PC-3 (cell line): ENCODE measurements around the gene ESF1. TPM values are rescaled to one million over a fixed set of nuclear protein-coding genes. Genes with fewer than 3 reads are reported as not detected.

Source experiments
- ATAC-seq: fragments of 200-7000 bp; cut with Tn5 transposase; 2 replicates; pipeline ENCODE4 v1.9.1; 2020; ENCODE audit warnings: mild to moderate bottlenecking, moderate library complexity
- BruUV-seq: library from RNA; stranded (reverse); fragments of 400-500 nt; replicated peaks from 2 replicates; lab custom pipeline; 2021; lab: Mats Ljungman, UMichigan
- CTCF ChIA-PET: fragments of 300-600 bp; sonication (Branson Sonifier 250); formaldehyde crosslinking; loops from one replicate; lab custom pipeline; 2022; ENCODE audit warnings: antibody characterized with exemption; lab: Charles Lee
- POLR2A ChIA-PET: fragments of 300-600 bp; sonication (Branson Sonifier 250); formaldehyde crosslinking; loops from one replicate; lab custom pipeline; 2022; ENCODE audit warnings: antibody characterized with exemption; ENCODE audit not compliant: unreplicated experiment; lab: Charles Lee
- DNase-seq: peaks from one replicate; pipeline ENCODE4 v3.0.0-alpha.2; 2015
- H2AFZ ChIP-seq: fragments of 300-600 bp; sonication (generic); 2 replicates; pipeline ENCODE4 v1.6.0; 2016; ENCODE audit warnings: antibody characterized with exemption, low read length
- H3F3A ChIP-seq: fragments of 300-600 bp; sonication (generic); one replicate; pipeline ENCODE4 v1.6.0; 2017; ENCODE audit warnings: antibody characterized with exemption, low read length, control low read depth, mild to moderate bottlenecking; ENCODE audit not compliant: unreplicated experiment
- H3K27ac ChIP-seq: fragments of 300-600 bp; sonication (generic); 2 replicates; pipeline ENCODE4 v1.5.1; 2016; ENCODE audit warnings: mild to moderate bottlenecking, low read length
- H3K27me3 ChIP-seq: fragments of 300-600 bp; sonication (generic); 2 replicates; pipeline ENCODE4 v1.6.1; 2016; ENCODE audit warnings: low read length, mixed read lengths
- H3K36me3 ChIP-seq: fragments of 300-600 bp; sonication (generic); 2 replicates; pipeline ENCODE4 v1.6.1; 2016; ENCODE audit warnings: low read depth, mixed run types, low read length, mixed read lengths
- H3K4me1 ChIP-seq: fragments of 300-600 bp; sonication (generic); 2 replicates; pipeline ENCODE4 v1.5.1; 2016; ENCODE audit warnings: low read length; ENCODE audit not compliant: insufficient read depth
- H3K4me2 ChIP-seq: fragments of 300-600 bp; sonication (generic); 2 replicates; pipeline ENCODE4 v1.6.0; 2016; ENCODE audit warnings: low read length
- H3K4me3 ChIP-seq: fragments of 300-600 bp; sonication (generic); 2 replicates; pipeline ENCODE4 v1.5.1; 2016; ENCODE audit warnings: mild to moderate bottlenecking, low read length, mixed read lengths
- H3K79me2 ChIP-seq: fragments of 300-600 bp; sonication (generic); 2 replicates; pipeline ENCODE4 v1.6.1; 2017; ENCODE audit warnings: low read length, mixed read lengths
- H3K9ac ChIP-seq: fragments of 300-600 bp; sonication (generic); 2 replicates; pipeline ENCODE4 v1.6.0; 2016; ENCODE audit warnings: mild to moderate bottlenecking, low read length
- H3K9me2 ChIP-seq: fragments of 300-600 bp; sonication (generic); replicated peaks from 2 replicates; pipeline ENCODE4 v1.6.1; 2016; ENCODE audit warnings: mixed run types, low read length, mixed read lengths
- H3K9me3 ChIP-seq: fragments of 300-600 bp; sonication (generic); 2 replicates; pipeline ENCODE4 v1.6.1; 2016; ENCODE audit warnings: low read length, mixed read lengths
- H4K20me1 ChIP-seq: fragments of 300-600 bp; sonication (generic); 2 replicates; pipeline ENCODE4 v1.6.1; 2016; ENCODE audit warnings: low read length, mixed read lengths
- EZH2 ChIP-seq: fragments of 300-600 bp; sonication (generic); IDR thresholded peaks from one replicate; pipeline ENCODE4 v1.6.1; 2017; ENCODE audit warnings: antibody characterized with exemption, mild to moderate bottlenecking, low read length; ENCODE audit not compliant: unreplicated experiment
- EZH2phosphoT487 ChIP-seq: fragments of 300-600 bp; sonication (generic); IDR thresholded peaks from 2 replicates; pipeline ENCODE4 v1.6.1; 2018; ENCODE audit warnings: mild to moderate bottlenecking, antibody characterized with exemption, low read length, borderline replicate concordance
- intact Hi-C: fragments of 100-400 bp; cut with micrococcal nuclease; formaldehyde crosslinking; loops from 2 replicates; pipeline ENCODE4 v1.9.0; 2023
- total RNA-seq: library from RNA; depleted of rRNA; stranded (reverse); fragments of >200 nt; gene quantifications from 2 replicates; pipeline ENCODE4 v1.2.3, GENCODE V29; 2014
- TF ChIP-seq, protein P1 (sequence below): fragments of 300-600 bp; sonication (generic); conservative IDR thresholded peaks from 2 replicates; pipeline ENCODE4 v1.5.1; 2017; ENCODE audit warnings: antibody characterized with exemption, low read depth, mild to moderate bottlenecking, low read length

ESF1 gene
- total RNA-seq, 1 experiment from 2014 or later, result 13.7 TPM

DNA sequence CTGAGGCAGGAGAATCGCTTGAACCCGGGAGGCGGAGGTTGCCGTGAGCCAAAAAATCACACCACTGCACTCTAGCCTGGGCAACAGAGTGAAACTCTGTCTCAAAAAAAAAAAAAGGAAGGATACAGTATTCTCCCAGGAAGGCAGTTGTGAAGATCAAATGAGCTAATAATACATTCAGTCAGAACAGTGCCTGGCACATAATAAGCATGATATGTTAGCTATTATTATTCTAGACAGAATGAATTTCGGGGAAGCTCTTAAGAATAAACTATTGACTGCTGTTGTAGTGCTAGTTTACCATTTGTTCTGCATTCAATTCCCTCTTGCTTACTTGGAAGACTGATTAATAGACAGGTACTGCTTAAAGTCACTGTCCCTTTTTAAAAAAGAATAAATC, 40.7 kb upstream of the ESF1 start:
- no TSS peak for BruUV-seq
- no peaks in the 10 kb centered on the region for H3K36me3 ChIP-seq
- TF ChIP-seq, protein P1, sequence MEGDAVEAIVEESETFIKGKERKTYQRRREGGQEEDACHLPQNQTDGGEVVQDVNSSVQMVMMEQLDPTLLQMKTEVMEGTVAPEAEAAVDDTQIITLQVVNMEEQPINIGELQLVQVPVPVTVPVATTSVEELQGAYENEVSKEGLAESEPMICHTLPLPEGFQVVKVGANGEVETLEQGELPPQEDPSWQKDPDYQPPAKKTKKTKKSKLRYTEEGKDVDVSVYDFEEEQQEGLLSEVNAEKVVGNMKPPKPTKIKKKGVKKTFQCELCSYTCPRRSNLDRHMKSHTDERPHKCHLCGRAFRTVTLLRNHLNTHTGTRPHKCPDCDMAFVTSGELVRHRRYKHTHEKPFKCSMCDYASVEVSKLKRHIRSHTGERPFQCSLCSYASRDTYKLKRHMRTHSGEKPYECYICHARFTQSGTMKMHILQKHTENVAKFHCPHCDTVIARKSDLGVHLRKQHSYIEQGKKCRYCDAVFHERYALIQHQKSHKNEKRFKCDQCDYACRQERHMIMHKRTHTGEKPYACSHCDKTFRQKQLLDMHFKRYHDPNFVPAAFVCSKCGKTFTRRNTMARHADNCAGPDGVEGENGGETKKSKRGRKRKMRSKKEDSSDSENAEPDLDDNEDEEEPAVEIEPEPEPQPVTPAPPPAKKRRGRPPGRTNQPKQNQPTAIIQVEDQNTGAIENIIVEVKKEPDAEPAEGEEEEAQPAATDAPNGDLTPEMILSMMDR, result no peak
- TF ChIP-seq EZH2 (no peak), EZH2phosphoT487 (no peak)
- no peaks in the 10 kb centered on the region for H3K79me2 ChIP-seq
- H3K27me3 ChIP-seq, result peaks cover 4% of the 10 kb centered on the region; the same call in 1 of the 2 replicates
- no peaks in the 10 kb centered on the region for H3K4me1 ChIP-seq
- ChIA-PET CTCF (interaction anchor here (0.6 kb wide), 1 partner anchor 259 kb away, joined by 4 read pairs; no protein-coding TSS in a partner anchor), POLR2A (no interaction called here)
- intact Hi-C loops, result loop anchor here (10.0 kb wide), 1 partner anchor 139 kb away; no protein-coding TSS in a partner anchor
- H2AFZ ChIP-seq, result no peak overlapping the region
- H3K4me2 ChIP-seq, result no peak overlapping the region
- no peak overlapping the region for H3K9ac ChIP-seq
- H3K9me3 ChIP-seq, result no peaks in the 10 kb centered on the region
- no peak for ATAC-seq
- DNase-seq, result no peak
- H3K4me3 ChIP-seq, result no peak overlapping the region
- H4K20me1 ChIP-seq, result no peaks in the 10 kb centered on the region
- H3K27ac ChIP-seq, result no peak overlapping the region
- H3K9me2 ChIP-seq, result no peaks in the 10 kb centered on the region
- no peaks in the 10 kb centered on the region for H3F3A ChIP-seq

GRCh38 chr20:13824459-13824858, 39.7 kb upstream of the ESF1 start:
- no peak overlapping the region for H3K27ac ChIP-seq
- no peak overlapping the region for H3K4me3 ChIP-seq
- no peaks in the 10 kb centered on the region for H3F3A ChIP-seq
- no peak overlapping the region for H3K9ac ChIP-seq
- TF ChIP-seq EZH2 (no peak), EZH2phosphoT487 (no peak)
- TF ChIP-seq, protein P1, result no peak
- H3K79me2 ChIP-seq, result no peaks in the 10 kb centered on the region
- no peak overlapping the region for H2AFZ ChIP-seq
- no peaks in the 10 kb centered on the region for H3K9me3 ChIP-seq
- no peak for DNase-seq
- H3K4me2 ChIP-seq, result no peak overlapping the region
- intact Hi-C loops, result loop anchor here (10.0 kb wide), 1 partner anchor 140 kb away; no protein-coding TSS in a partner anchor
- POLR2A ChIA-PET, result no interaction called here
- BruUV-seq, result no TSS peak
- no peaks in the 10 kb centered on the region for H3K36me3 ChIP-seq
- H3K4me1 ChIP-seq, result 0 out of 2 replicates have a peak, but pooled peaks cover 3% of the 10 kb centered on the region
- H3K9me2 ChIP-seq, result no peaks in the 10 kb centered on the region
- no peak for ATAC-seq
- H4K20me1 ChIP-seq, result no peaks in the 10 kb centered on the region
- H3K27me3 ChIP-seq, result peaks cover 4% of the 10 kb centered on the region; the same call in 1 of the 2 replicates
- CTCF ChIA-PET, result interaction anchor here (0.6 kb wide), 1 partner anchor 98 kb away, joined by 3 read pairs; no protein-coding TSS in a partner anchor

DNA sequence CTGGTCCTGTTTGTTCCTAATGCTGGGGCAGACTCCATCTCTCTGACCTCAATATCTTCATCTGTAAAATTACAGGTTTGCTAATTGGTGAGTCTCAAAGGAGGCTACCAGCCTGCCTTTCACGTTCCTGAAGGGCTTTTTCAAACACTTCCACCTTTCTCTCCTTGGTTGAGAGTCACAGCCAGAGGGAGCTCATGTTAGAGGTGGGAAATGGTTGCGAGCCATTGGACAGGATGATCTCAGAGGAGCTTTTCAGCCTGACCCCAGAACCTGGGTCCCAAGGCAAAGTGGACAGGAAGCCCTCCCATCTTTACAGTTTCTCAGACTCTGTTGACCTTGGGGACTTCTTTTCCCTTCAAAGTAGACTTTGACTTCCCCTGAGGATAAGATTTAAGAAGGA, 37.7 kb upstream of the ESF1 start:
- DNase-seq, result no peak
- no peaks in the 10 kb centered on the region for H3K9me2 ChIP-seq
- H3K27ac ChIP-seq, result no peak overlapping the region
- H3K4me2 ChIP-seq, result no peak overlapping the region
- H3K4me1 ChIP-seq, result peaks cover 6% of the 10 kb centered on the region
- H4K20me1 ChIP-seq, result no peaks in the 10 kb centered on the region
- H3K79me2 ChIP-seq, result no peaks in the 10 kb centered on the region
- H3K4me3 ChIP-seq, result no peak overlapping the region
- no TSS peak for BruUV-seq
- POLR2A ChIA-PET, result no interaction called here
- intact Hi-C loops, result loop anchor here (10.0 kb wide), 1 partner anchor 142 kb away; no protein-coding TSS in a partner anchor
- H3K9ac ChIP-seq, result no peak overlapping the region
- no peak for ATAC-seq
- no peaks in the 10 kb centered on the region for H3K9me3 ChIP-seq
- H2AFZ ChIP-seq, result no peak overlapping the region
- no peaks in the 10 kb centered on the region for H3F3A ChIP-seq
- TF ChIP-seq EZH2phosphoT487, result no peak
- no peak for TF ChIP-seq EZH2
- TF ChIP-seq, protein P1, result no peak
- CTCF ChIA-PET, result no interaction called here
- H3K27me3 ChIP-seq, result no peaks in the 10 kb centered on the region
- H3K36me3 ChIP-seq, result peaks cover 14% of the 10 kb centered on the region
